HCT116 (cell line): ENCODE results near the gene HSPA9. TPM values are rescaled to one million over a fixed set of nuclear protein-coding genes. Genes with fewer than 3 reads are reported as not detected.
A peak's percentile ranks its signal among the peaks of the same experiment; 100 is the strongest.

Source experiments
- ATAC-seq: fragments of 200-7000 bp; cut with Tn5 transposase; 2 replicates; pipeline ENCODE4 v1.9.1; 2020; ENCODE audit warnings: mild to moderate bottlenecking, moderate library complexity
- BruUV-seq: library from RNA; stranded (reverse); fragments of 400-500 nt; replicated peaks from 2 replicates; lab custom pipeline; 2021; lab: Mats Ljungman, UMichigan
- CTCF ChIA-PET: fragments of 300-600 bp; sonication (Branson Sonifier 250); formaldehyde crosslinking; loops from one replicate; lab custom pipeline; 2021; ENCODE audit warnings: antibody characterized with exemption; lab: Charles Lee
- POLR2A ChIA-PET: fragments of 300-600, 350-600 bp; sonication (Branson Sonifier 250); formaldehyde crosslinking; loops from one replicate; lab custom pipeline; 2021; ENCODE audit warnings: antibody characterized with exemption; lab: Charles Lee
- RAD21 ChIA-PET, 2 experiments: fragments of 300-600 bp; sonication (Branson Sonifier 250); formaldehyde crosslinking; loops; one replicate each; lab custom pipeline; 2023; ENCODE audit warnings: low total read pairs in 2 of 2; ENCODE audit not compliant: uncharacterized antibody in 2 of 2, unreplicated experiment in 2 of 2, low non-redundant PET in 1 of 2; lab: Charles Lee
- DNase-seq: peaks from one replicate; pipeline ENCODE4 v3.0.0-alpha.2; 2010; ENCODE audit warnings: low read depth, low spot score
- H2AFZ ChIP-seq: fragments of 200-600 bp; shearing (Covaris generic), sonication (generic); 2 replicates; pipeline ENCODE4 v1.6.1; 2017; ENCODE audit warnings: low read depth, mixed run types, mixed read lengths, antibody characterized with exemption, low read length; ENCODE audit not compliant: poor library complexity, severe bottlenecking
- H3K27ac ChIP-seq: 2 replicates; pipeline ENCODE4 v1.5.1; 2012; ENCODE audit warnings: low read depth, low read length
- H3K27me3 ChIP-seq: fragments of 200-600 bp; sonication (generic); 2 replicates; pipeline ENCODE4 v1.6.1; 2016; ENCODE audit warnings: mixed run types, low read length, mixed read lengths; ENCODE audit not compliant: insufficient read depth
- H3K36me3 ChIP-seq, 2 experiments: fragments of 200-500 bp in 1 of 2; fragments of 200-600 bp in 1 of 2; sonication (Bioruptor generic) in 1 of 2; sonication (generic) in 1 of 2; 2 replicates each; pipeline versions ENCODE4 v1.5.1 to v1.6.1; 2014 to 2016; ENCODE audit warnings: low read length in 2 of 2, inconsistent platforms in 1 of 2, mixed read lengths in 1 of 2, mixed run types in 1 of 2; ENCODE audit not compliant: insufficient read depth in 2 of 2, control insufficient read depth in 1 of 2
- H3K4me1 ChIP-seq, 2 experiments: fragments of 200-600 bp in 1 of 2; sonication (generic) in 1 of 2; 2 replicates each; pipeline versions ENCODE4 v1.5.1 to v1.6.1; 2012 to 2017; ENCODE audit warnings: low read length in 2 of 2, inconsistent platforms in 1 of 2, mild to moderate bottlenecking in 1 of 2, mixed read lengths in 1 of 2, mixed run types in 1 of 2, moderate library complexity in 1 of 2; ENCODE audit not compliant: insufficient read depth in 2 of 2, control insufficient read depth in 1 of 2
- H3K4me2 ChIP-seq: fragments of 200-600 bp; sonication (generic); 2 replicates; pipeline ENCODE4 v1.6.1; 2017; ENCODE audit warnings: mixed run types, low read length, mixed read lengths
- H3K4me3 ChIP-seq, 2 experiments: fragments of 200-600 bp in 1 of 2; sonication (generic) in 1 of 2; replicated peaks in 1 of 2; 2 replicates each; pipeline ENCODE4 v1.5.1; 2011 to 2016; ENCODE audit warnings: low read length in 2 of 2, control low read depth in 1 of 2, low read depth in 1 of 2, mild to moderate bottlenecking in 1 of 2, mixed read lengths in 1 of 2, mixed run types in 1 of 2
- H3K79me2 ChIP-seq: fragments of 200-600 bp; sonication (generic); 2 replicates; pipeline ENCODE4 v1.6.1; 2017; ENCODE audit warnings: mild to moderate bottlenecking, mixed run types, low read length, moderate library complexity, mixed read lengths; ENCODE audit not compliant: insufficient read depth
- H3K9ac ChIP-seq: fragments of 200-600 bp; sonication (generic); 2 replicates; pipeline ENCODE4 v1.6.1; 2016; ENCODE audit warnings: low read length, mixed read lengths
- H3K9me2 ChIP-seq: fragments of 200-600 bp; sonication (generic), shearing (Covaris generic); 2 replicates; pipeline ENCODE4 v1.6.1; 2017; ENCODE audit warnings: mixed run types, mild to moderate bottlenecking, moderate library complexity; ENCODE audit not compliant: insufficient read depth
- H3K9me3 ChIP-seq, 2 experiments: fragments of 200-500 bp in 1 of 2; fragments of 200-600 bp in 1 of 2; sonication (Bioruptor generic) in 1 of 2; sonication (generic) in 1 of 2; 2 replicates each; pipeline ENCODE4 v1.6.1; 2014 to 2017; ENCODE audit warnings: low read length in 2 of 2, mixed read lengths in 2 of 2, inconsistent platforms in 1 of 2, low read depth in 1 of 2, mild to moderate bottlenecking in 1 of 2, mixed run types in 1 of 2, moderate library complexity in 1 of 2; ENCODE audit not compliant: control insufficient read depth in 1 of 2, insufficient read depth in 1 of 2
- H4K20me1 ChIP-seq: fragments of 200-600 bp; sonication (generic), shearing (Covaris generic); 2 replicates; pipeline ENCODE4 v1.6.1; 2017; ENCODE audit warnings: mixed run types, mild to moderate bottlenecking, moderate library complexity; ENCODE audit not compliant: insufficient read depth
- CBX3 ChIP-seq: IDR thresholded peaks from 2 replicates; pipeline ENCODE4 v1.6.1; 2012; ENCODE audit warnings: low read depth
- EGR1 ChIP-seq: IDR thresholded peaks from 2 replicates; pipeline ENCODE4 v1.6.1; 2012; ENCODE audit warnings: low read depth
- FOSL1 ChIP-seq: IDR thresholded peaks from 2 replicates; pipeline ENCODE4 v1.6.1; 2012; ENCODE audit warnings: low read depth
- POLR2AphosphoS5 ChIP-seq: IDR thresholded peaks from 2 replicates; pipeline ENCODE4 v1.6.1; 2011; ENCODE audit warnings: mild to moderate bottlenecking, low read depth, low read length, moderate library complexity
- SIN3A ChIP-seq: IDR thresholded peaks from 2 replicates; pipeline ENCODE4 v1.6.1; 2012; ENCODE audit warnings: low read depth
- SRF ChIP-seq: IDR thresholded peaks from 2 replicates; pipeline ENCODE4 v1.6.1; 2012; ENCODE audit warnings: low read depth
- ZNF274 ChIP-seq: fragments of 200-500 bp; sonication (Bioruptor generic); IDR thresholded peaks from 2 replicates; pipeline ENCODE4 v1.6.1; 2014; ENCODE audit warnings: mild to moderate bottlenecking, low read depth, low read length, inconsistent platforms
- intact Hi-C: fragments of 100-400 bp; cut with micrococcal nuclease; formaldehyde crosslinking; loops from 2 replicates; pipeline ENCODE4 v1.10.0; 2022
- total RNA-seq: library from RNA; stranded (reverse); gene quantifications from one replicate; pipeline ENCODE4 v1.2.1, GENCODE V29; 2021; ENCODE audit not compliant: unreplicated experiment
- TF ChIP-seq, protein P1 (sequence below): IDR thresholded peaks from 2 replicates; pipeline ENCODE4 v1.6.1; 2012
- TF ChIP-seq, protein P2 (sequence below): IDR thresholded peaks from 2 replicates; pipeline ENCODE4 v1.6.1; 2011; ENCODE audit warnings: mild to moderate bottlenecking, low read length, moderate library complexity; ENCODE audit not compliant: insufficient replicate concordance; ENCODE audit errors: extremely low read depth
- TF ChIP-seq, protein P3 (sequence below): IDR thresholded peaks from 2 replicates; pipeline ENCODE4 v1.6.1; 2012
- TF ChIP-seq, protein P4 (sequence below): IDR thresholded peaks from 2 replicates; pipeline ENCODE4 v1.6.1; 2012; ENCODE audit warnings: low read depth

HSPA9 gene
- total RNA-seq, 1 experiment from 2014 or later, result 486 TPM

DNA sequence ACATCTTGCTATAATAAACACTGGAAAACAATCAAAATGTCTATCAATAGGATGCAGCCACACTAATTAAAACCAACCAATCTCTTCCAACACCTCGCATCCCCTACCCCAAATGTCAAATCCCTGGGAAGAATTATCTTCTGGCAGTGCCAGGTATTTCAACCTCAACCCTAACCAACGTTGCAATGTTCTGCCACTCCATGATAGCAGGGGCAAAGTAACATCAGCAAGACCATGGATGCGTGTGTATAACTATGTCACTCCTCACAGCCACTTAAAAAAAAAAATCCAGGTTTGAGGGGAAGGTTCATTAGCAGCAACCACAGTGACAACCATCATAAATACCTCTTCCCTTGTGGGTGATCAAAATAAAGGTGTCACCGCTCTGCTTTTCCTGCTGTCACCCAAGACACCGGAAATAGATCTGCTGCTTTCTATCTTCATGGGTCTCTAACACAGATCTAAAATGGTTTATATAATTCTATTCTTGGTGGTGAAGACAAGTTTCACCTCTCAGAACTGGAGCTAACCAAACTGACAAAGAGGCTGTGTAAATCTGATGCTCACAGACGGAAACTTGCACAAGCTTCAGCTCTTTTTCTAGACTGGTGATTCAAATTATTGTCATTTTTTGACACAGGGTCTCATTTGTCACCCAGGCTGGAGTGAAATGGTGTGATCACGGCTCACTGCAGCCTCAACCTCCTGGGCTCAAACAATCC, 9.9 kb downstream of the HSPA9 start:
- H2AFZ ChIP-seq, result no peak overlapping the region
- ChIA-PET CTCF (interaction anchor here (0.7 to 1.1 kb wide), 2 partner anchors 17 to 1934 kb away, joined by 4 to 6 read pairs; no protein-coding TSS in a partner anchor), POLR2A (interaction anchor here (0.8 to 3.3 kb wide), 5 partner anchors 9 to 14 kb away, joined by 3 to 11 read pairs (median 8); partner anchors contain the start of gene HSPA9), RAD21 (no interaction called here)
- H4K20me1 ChIP-seq, result peaks cover 38% of the 10 kb centered on the region; the same call in 1 of the 2 replicates
- H3K4me1 ChIP-seq, result no peaks in the 10 kb centered on the region
- no peak overlapping the region for H3K4me3 ChIP-seq
- no peak overlapping the region for H3K27ac ChIP-seq
- H3K9me3 ChIP-seq, result no peaks in the 10 kb centered on the region
- no peaks in the 10 kb centered on the region for H3K27me3 ChIP-seq
- TF ChIP-seq SRF (no peak), POLR2AphosphoS5 (peak; percentile 11; the same call in 1 of the 2 replicates)
- TF ChIP-seq, protein P1, sequence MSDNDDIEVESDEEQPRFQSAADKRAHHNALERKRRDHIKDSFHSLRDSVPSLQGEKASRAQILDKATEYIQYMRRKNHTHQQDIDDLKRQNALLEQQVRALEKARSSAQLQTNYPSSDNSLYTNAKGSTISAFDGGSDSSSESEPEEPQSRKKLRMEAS, result no peak
- peaks cover 79 to 84% of the 10 kb centered on the region in 2 experiments for H3K36me3 ChIP-seq
- no peaks in the 10 kb centered on the region for H3K9me2 ChIP-seq
- no peak overlapping the region for H3K9ac ChIP-seq
- intact Hi-C loops, result no loop called here
- ATAC-seq, result no peak
- peaks cover 97% of the 10 kb centered on the region for H3K79me2 ChIP-seq
- no peak overlapping the region for H3K4me2 ChIP-seq
- BruUV-seq, result no TSS peak
- DNase-seq, result no peak

DNA sequence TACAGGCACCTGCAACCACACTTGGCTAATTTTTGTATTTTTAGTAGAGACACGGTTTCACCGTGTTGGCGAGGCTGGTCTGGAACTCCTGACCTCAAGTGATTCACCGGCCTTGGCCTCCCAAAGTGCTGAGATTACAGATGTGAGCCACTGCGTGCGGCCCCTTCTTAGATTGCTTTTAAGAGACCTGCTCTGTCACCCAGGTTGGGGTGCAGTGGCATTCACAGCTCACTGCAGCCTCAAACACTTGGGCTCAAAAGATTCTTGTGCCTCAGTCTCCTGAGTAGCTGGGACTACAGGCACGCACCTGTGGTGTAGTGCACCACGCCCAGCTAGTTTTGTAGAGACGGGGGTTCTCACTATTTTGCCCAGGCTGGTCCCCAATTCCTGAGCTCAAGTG, 11.0 kb downstream of the HSPA9 start:
- Histone ChIP-seq H3K4me2 (no peak overlapping the region), H3K27ac (no peak overlapping the region), H3K9me3 (no peaks in the 10 kb centered on the region), H3K79me2 (peaks cover 97% of the 10 kb centered on the region), H3K4me1 (no peaks in the 10 kb centered on the region), H3K4me3 (no peak overlapping the region), H3K9me2 (no peaks in the 10 kb centered on the region), H2AFZ (no peak overlapping the region), H3K27me3 (no peaks in the 10 kb centered on the region), H3K9ac (no peak overlapping the region), H4K20me1 (peaks cover 40% of the 10 kb centered on the region; the same call in 1 of the 2 replicates), H3K36me3 (peaks cover 79 to 85% of the 10 kb centered on the region in 2 experiments)
- BruUV-seq, result no TSS peak
- ChIA-PET RAD21 (no interaction called here), POLR2A (interaction anchor here (1.2 to 1.5 kb wide), 2 partner anchors 11 to 21 kb away, joined by 3 to 4 read pairs; partner anchors contain the start of genes ETF1 and HSPA9), CTCF (no interaction called here)
- ATAC-seq (no peak), DNase-seq (no peak)
- intact Hi-C loops, result no loop called here
- TF ChIP-seq, protein P2, sequence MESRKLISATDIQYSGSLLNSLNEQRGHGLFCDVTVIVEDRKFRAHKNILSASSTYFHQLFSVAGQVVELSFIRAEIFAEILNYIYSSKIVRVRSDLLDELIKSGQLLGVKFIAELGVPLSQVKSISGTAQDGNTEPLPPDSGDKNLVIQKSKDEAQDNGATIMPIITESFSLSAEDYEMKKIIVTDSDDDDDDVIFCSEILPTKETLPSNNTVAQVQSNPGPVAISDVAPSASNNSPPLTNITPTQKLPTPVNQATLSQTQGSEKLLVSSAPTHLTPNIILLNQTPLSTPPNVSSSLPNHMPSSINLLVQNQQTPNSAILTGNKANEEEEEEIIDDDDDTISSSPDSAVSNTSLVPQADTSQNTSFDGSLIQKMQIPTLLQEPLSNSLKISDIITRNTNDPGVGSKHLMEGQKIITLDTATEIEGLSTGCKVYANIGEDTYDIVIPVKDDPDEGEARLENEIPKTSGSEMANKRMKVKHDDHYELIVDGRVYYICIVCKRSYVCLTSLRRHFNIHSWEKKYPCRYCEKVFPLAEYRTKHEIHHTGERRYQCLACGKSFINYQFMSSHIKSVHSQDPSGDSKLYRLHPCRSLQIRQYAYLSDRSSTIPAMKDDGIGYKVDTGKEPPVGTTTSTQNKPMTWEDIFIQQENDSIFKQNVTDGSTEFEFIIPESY, result no peak
- no peak for TF ChIP-seq SRF
- TF ChIP-seq, protein P3, sequence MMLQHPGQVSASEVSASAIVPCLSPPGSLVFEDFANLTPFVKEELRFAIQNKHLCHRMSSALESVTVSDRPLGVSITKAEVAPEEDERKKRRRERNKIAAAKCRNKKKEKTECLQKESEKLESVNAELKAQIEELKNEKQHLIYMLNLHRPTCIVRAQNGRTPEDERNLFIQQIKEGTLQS, result no peak
- TF ChIP-seq, protein P4, sequence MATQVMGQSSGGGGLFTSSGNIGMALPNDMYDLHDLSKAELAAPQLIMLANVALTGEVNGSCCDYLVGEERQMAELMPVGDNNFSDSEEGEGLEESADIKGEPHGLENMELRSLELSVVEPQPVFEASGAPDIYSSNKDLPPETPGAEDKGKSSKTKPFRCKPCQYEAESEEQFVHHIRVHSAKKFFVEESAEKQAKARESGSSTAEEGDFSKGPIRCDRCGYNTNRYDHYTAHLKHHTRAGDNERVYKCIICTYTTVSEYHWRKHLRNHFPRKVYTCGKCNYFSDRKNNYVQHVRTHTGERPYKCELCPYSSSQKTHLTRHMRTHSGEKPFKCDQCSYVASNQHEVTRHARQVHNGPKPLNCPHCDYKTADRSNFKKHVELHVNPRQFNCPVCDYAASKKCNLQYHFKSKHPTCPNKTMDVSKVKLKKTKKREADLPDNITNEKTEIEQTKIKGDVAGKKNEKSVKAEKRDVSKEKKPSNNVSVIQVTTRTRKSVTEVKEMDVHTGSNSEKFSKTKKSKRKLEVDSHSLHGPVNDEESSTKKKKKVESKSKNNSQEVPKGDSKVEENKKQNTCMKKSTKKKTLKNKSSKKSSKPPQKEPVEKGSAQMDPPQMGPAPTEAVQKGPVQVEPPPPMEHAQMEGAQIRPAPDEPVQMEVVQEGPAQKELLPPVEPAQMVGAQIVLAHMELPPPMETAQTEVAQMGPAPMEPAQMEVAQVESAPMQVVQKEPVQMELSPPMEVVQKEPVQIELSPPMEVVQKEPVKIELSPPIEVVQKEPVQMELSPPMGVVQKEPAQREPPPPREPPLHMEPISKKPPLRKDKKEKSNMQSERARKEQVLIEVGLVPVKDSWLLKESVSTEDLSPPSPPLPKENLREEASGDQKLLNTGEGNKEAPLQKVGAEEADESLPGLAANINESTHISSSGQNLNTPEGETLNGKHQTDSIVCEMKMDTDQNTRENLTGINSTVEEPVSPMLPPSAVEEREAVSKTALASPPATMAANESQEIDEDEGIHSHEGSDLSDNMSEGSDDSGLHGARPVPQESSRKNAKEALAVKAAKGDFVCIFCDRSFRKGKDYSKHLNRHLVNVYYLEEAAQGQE, result no peak
- no peak for TF ChIP-seq SIN3A
- TF ChIP-seq ZNF274, result no peak
- no peak for TF ChIP-seq FOSL1
- TF ChIP-seq EGR1, result no peak
- no peak for TF ChIP-seq CBX3
